ENCODE results near the gene FAM184B. TPM values are rescaled to one million over a fixed set of nuclear protein-coding genes. Genes with fewer than 3 reads are reported as not detected.
"Not testable (repeated sequence)": the region's sequence is repeated elsewhere in the genome, so short reads cannot be mapped to it uniquely, and the experiment has no call there.

The FAM184B gene
- total and polyA plus RNA-seq, 2 experiments from 2014 or later, result not detected

DNA sequence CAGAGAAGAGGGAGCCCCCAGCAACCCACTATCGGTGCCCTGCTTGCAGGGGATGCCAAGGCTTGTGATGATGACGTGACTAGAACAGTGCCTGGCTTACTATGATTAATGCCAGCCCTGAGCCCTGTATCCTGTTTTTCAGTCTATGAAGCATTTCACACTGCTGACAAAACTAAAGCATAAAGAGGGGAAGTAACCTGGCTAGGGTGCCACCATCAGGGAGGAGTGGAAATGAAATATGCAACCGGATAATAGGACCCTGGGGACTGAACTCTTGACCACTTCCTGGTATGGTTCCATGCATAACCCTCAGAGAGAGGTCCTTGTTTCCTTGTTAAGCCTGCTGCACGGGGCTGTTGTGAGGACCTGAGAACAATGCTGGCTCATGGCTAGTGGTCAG is 116.7 kb downstream of the FAM184B start:
- Histone ChIP-seq H3K36me3 (replicated peaks; ENCODE audit: insufficient read depth, low read depth) (no peaks in the 10 kb centered on the region), H3K4me1 (ENCODE audit: insufficient read depth) (no peaks in the 10 kb centered on the region), H3K79me2 (no peaks in the 10 kb centered on the region), H3K4me3 (no peak overlapping the region), H3K4me2 (no peak overlapping the region), H3K27me3 (no peaks in the 10 kb centered on the region), H2AFZ (no peak overlapping the region), H3K9me2 (replicated peaks; ENCODE audit: insufficient read depth) (no peaks in the 10 kb centered on the region), H3K27ac (no peak overlapping the region), H4K20me1 (ENCODE audit: insufficient read depth, poor library complexity, severe bottlenecking) (no peaks in the 10 kb centered on the region), H3K9me3 (ENCODE audit: low read depth) (no peaks in the 10 kb centered on the region)
- no peak for DNase-seq (ENCODE audit: low spot score)
- 84% methylated on average over 4 of the region's 4 CpGs for WGBS (ENCODE audit: low lambda C conversion rate, missing lambda C conversion rate)
- no peak for TF ChIP-seq EZH2phosphoT487 (IDR thresholded peaks at IDR 0.05; ENCODE audit: low read depth, severe bottlenecking, unreplicated experiment)
- TF ChIP-seq, protein P1, sequence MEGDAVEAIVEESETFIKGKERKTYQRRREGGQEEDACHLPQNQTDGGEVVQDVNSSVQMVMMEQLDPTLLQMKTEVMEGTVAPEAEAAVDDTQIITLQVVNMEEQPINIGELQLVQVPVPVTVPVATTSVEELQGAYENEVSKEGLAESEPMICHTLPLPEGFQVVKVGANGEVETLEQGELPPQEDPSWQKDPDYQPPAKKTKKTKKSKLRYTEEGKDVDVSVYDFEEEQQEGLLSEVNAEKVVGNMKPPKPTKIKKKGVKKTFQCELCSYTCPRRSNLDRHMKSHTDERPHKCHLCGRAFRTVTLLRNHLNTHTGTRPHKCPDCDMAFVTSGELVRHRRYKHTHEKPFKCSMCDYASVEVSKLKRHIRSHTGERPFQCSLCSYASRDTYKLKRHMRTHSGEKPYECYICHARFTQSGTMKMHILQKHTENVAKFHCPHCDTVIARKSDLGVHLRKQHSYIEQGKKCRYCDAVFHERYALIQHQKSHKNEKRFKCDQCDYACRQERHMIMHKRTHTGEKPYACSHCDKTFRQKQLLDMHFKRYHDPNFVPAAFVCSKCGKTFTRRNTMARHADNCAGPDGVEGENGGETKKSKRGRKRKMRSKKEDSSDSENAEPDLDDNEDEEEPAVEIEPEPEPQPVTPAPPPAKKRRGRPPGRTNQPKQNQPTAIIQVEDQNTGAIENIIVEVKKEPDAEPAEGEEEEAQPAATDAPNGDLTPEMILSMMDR (IDR thresholded peaks at IDR 0.05; ENCODE audit: poor library complexity), result no peak
- no peak for TF ChIP-seq EZH2 (IDR thresholded peaks at IDR 0.05; ENCODE audit: borderline replicate concordance)

DNA sequence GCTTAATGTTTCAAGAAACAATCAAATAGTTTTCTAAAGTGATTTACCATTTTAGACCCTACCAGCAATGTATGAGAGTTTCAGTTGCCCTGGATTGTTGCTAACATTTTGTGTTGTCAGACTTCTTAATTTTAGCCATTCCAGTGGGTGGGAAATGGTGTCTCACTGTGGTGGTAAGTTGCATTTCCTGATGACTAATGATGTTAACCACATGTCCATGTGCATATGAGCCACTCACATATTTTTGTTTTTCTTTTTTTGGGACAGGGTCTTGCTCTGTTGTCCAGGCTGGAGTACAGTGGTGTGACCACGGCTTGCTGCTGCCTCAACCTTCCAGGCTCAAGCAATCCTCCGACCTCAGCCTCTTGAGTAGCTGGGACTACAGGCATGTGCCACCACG is 118.7 kb downstream of the FAM184B start:
- H3K9me2 ChIP-seq (replicated peaks; ENCODE audit: insufficient read depth), result no peaks in the 10 kb centered on the region
- DNase-seq (ENCODE audit: low spot score), result no peak
- TF ChIP-seq, protein P1 (IDR thresholded peaks at IDR 0.05; ENCODE audit: poor library complexity), result no peak
- no peak for TF ChIP-seq EZH2 (IDR thresholded peaks at IDR 0.05; ENCODE audit: borderline replicate concordance)
- no peak for TF ChIP-seq EZH2phosphoT487 (IDR thresholded peaks at IDR 0.05; ENCODE audit: low read depth, severe bottlenecking, unreplicated experiment)
- no peak overlapping the region for H3K27ac ChIP-seq
- H3K4me2 ChIP-seq, result no peak overlapping the region
- H3K79me2 ChIP-seq, result no peaks in the 10 kb centered on the region
- H3K4me1 ChIP-seq (ENCODE audit: insufficient read depth), result no peaks in the 10 kb centered on the region
- H4K20me1 ChIP-seq (ENCODE audit: insufficient read depth, poor library complexity, severe bottlenecking), result no peaks in the 10 kb centered on the region
- no peaks in the 10 kb centered on the region for H3K27me3 ChIP-seq
- no peaks in the 10 kb centered on the region for H3K9me3 ChIP-seq (ENCODE audit: low read depth)
- no peaks in the 10 kb centered on the region for H3K36me3 ChIP-seq (replicated peaks; ENCODE audit: insufficient read depth, low read depth)
- no peak overlapping the region for H3K4me3 ChIP-seq
- 97% methylated on average over 3 of the region's 3 CpGs for WGBS (ENCODE audit: low lambda C conversion rate, missing lambda C conversion rate)
- H2AFZ ChIP-seq, result no peak overlapping the region

DNA sequence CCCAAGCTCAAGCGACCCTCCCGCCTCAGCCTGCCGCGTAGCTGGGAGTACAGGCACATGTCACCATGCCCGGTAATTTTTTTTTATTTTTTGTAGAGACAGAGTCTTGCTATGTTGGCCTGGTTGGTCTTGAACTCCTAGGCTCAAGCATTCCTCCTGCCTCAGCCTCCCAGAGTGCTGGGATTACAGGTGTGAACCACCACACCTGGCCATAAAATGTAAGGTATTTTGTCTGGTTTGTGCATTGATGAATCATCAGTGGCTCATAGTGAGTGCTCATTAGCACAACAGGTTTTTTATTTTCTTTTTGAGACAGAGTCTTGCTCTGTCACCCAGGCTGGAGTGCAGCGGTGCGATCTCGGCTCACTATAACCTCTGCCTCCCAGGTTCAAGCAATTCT is 122.2 kb downstream of the FAM184B start:
- 96% methylated on average over 8 of the region's 8 CpGs for WGBS (ENCODE audit: low lambda C conversion rate, missing lambda C conversion rate)
- H3K9me3 ChIP-seq (ENCODE audit: low read depth); H3K36me3 ChIP-seq (replicated peaks; ENCODE audit: insufficient read depth, low read depth); H3K4me2 ChIP-seq; H2AFZ ChIP-seq; H3K27me3 ChIP-seq; DNase-seq (ENCODE audit: low spot score); H3K4me3 ChIP-seq; H3K79me2 ChIP-seq; H4K20me1 ChIP-seq (ENCODE audit: insufficient read depth, poor library complexity, severe bottlenecking); H3K4me1 ChIP-seq (ENCODE audit: insufficient read depth); H3K9me2 ChIP-seq (replicated peaks; ENCODE audit: insufficient read depth); H3K27ac ChIP-seq: not testable (repeated sequence)

DNA sequence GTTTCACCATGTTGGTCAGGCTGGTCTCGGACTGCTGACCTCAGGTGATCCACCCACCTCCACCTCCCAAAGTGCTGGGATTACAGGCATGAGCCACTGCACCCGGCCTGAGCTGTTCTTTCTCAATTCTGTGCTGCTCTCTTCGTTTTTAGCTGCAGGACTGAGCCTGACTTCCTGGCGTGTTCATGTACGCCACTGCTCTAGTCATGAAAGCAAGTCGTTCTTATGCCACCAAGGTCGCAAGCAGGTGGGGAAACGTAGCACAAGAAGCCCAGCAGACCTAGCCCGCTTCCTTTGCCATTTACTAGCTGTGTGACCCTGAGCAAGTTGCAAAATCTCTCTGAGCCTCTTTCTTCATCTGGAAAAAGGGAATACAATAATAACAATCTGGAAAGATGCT is 123.6 kb downstream of the FAM184B start:
- no peaks in the 10 kb centered on the region for H3K79me2 ChIP-seq
- H3K4me1 ChIP-seq (ENCODE audit: insufficient read depth), result no peaks in the 10 kb centered on the region
- no peaks in the 10 kb centered on the region for H3K9me3 ChIP-seq (ENCODE audit: low read depth)
- H3K36me3 ChIP-seq (replicated peaks; ENCODE audit: insufficient read depth, low read depth), result no peaks in the 10 kb centered on the region
- DNase-seq (ENCODE audit: low spot score), result no peak
- H3K27me3 ChIP-seq, result no peaks in the 10 kb centered on the region
- no peak overlapping the region for H3K4me2 ChIP-seq
- TF ChIP-seq EZH2 (IDR thresholded peaks at IDR 0.05; ENCODE audit: borderline replicate concordance) (no peak), EZH2phosphoT487 (IDR thresholded peaks at IDR 0.05; ENCODE audit: low read depth, severe bottlenecking, unreplicated experiment) (no peak)
- TF ChIP-seq, protein P1 (IDR thresholded peaks at IDR 0.05; ENCODE audit: poor library complexity), result no peak
- no peak overlapping the region for H3K27ac ChIP-seq
- H2AFZ ChIP-seq, result no peak overlapping the region
- H4K20me1 ChIP-seq (ENCODE audit: insufficient read depth, poor library complexity, severe bottlenecking), result no peaks in the 10 kb centered on the region
- WGBS (ENCODE audit: low lambda C conversion rate, missing lambda C conversion rate), result 85% methylated on average over 9 of the region's 9 CpGs
- no peaks in the 10 kb centered on the region for H3K9me2 ChIP-seq (replicated peaks; ENCODE audit: insufficient read depth)
- no peak overlapping the region for H3K4me3 ChIP-seq
